Activated CD4-positive, alpha-beta T cell treated with anti-CD3 and anti-CD28 coated beads for 36 hours (primary cell): Measurements from ENCODE around the gene CECR2. TPM values are rescaled to one million over a fixed set of nuclear protein-coding genes. Genes with fewer than 3 reads are reported as not detected.

Experiments used
- ATAC-seq: fragments of 200-7000 bp; cut with Tn5 transposase; one replicate; pipeline ENCODE4 v1.10.0; 2021; ENCODE audit warnings: mild to moderate bottlenecking, moderate library complexity
- CTCF ChIA-PET: fragments of 350-600 bp; sonication (Branson Sonifier 250); formaldehyde crosslinking; loops from one replicate; lab custom pipeline; 2021; ENCODE audit warnings: antibody characterized with exemption; lab: Charles Lee
- POLR2A ChIA-PET: fragments of 350-600 bp; sonication (Branson Sonifier 250); formaldehyde crosslinking; loops from one replicate; lab custom pipeline; 2021; ENCODE audit warnings: antibody characterized with exemption, inconsistent platforms; lab: Charles Lee
- DNase-seq: peaks from one replicate; pipeline ENCODE4 v3.0.0-alpha.2; 2020
- H3K27ac Mint-ChIP-seq: one replicate; pipeline ENCODE4 v1.8.0; 2021; ENCODE audit warnings: mixed read lengths
- H3K27me3 Mint-ChIP-seq: one replicate; pipeline ENCODE4 v1.8.0; 2021; ENCODE audit warnings: mixed read lengths
- H3K36me3 Mint-ChIP-seq: one replicate; pipeline ENCODE4 v1.8.0; 2021; ENCODE audit warnings: low read depth, mixed read lengths
- H3K4me1 Mint-ChIP-seq: one replicate; pipeline ENCODE4 v1.8.0; 2021; ENCODE audit warnings: mixed read lengths
- H3K4me3 Mint-ChIP-seq: one replicate; pipeline ENCODE4 v1.8.0; 2021; ENCODE audit warnings: mild to moderate bottlenecking, moderate library complexity, mixed read lengths
- H3K9me3 Mint-ChIP-seq: one replicate; pipeline ENCODE4 v1.8.0; 2021; ENCODE audit warnings: low read depth, mixed read lengths
- intact Hi-C, 2 experiments: fragments of 100-400 bp; cut with DNase I in 1 of 2; cut with micrococcal nuclease in 1 of 2; formaldehyde crosslinking; loops; one replicate each; pipeline versions ENCODE4 v1.14.2 to v1.15.1; 2022 to 2024; cut with DNase I, micrococcal nuclease
- total RNA-seq, 2 experiments: library from RNA; stranded (reverse); gene quantifications; one replicate each; pipeline ENCODE4 v1.2.3, GENCODE V29; 2021

Gene CECR2
- total RNA-seq, 2 experiments from 2014 or later, result 0.18 TPM; not detected in 1

DNA sequence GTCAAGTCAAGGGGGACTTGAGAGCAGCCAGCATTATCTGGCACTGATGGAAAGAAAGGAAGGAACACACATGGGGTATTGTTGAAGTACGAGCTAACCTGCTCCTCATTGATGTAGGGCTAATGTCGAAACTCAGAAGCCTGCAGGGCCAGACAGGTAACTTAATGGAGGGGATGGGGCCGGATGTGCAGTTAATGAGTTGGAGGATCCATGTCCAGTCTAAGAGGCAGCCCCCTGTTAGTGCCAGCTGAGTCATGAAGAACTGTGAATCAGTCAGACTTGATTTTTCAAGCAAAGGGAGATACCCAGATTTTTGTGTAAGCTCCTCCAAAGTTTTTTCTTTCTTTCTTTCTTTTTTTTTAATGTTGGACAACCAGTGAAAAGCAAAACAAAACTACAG is 65.6 kb downstream of the CECR2 start:
- no peak for DNase-seq
- Mint-ChIP-seq H3K27me3 (peaks cover 10% of the 10 kb centered on the region), H3K36me3 (no peaks in the 10 kb centered on the region), H3K9me3 (no peaks in the 10 kb centered on the region), H3K4me1 (no peaks in the 10 kb centered on the region), H3K27ac (no peak overlapping the region), H3K4me3 (no peak overlapping the region)
- intact Hi-C loops, result no loop called here
- ChIA-PET POLR2A (no interaction called here), CTCF (no interaction called here)
- ATAC-seq, result no peak

DNA sequence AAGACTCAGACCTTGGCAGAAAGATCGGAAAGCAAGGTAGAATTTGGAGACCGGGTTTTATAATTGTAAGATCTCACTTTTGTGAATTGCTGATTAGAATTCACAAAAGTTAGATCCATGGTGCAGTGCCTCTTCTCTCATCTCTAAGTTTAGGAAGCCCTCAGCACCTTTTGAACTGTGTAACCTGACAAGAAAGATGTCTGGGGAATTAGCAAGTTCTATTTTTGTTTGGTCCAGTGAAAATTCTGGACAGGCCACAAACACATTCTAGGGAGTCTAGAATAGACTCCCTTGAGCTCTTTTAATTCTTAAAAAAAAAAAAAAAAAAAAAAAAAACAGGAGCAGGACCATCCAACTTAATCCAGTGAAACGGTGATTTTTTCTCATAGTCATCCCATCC is 66.1 kb downstream of the CECR2 start:
- ATAC-seq (no peak), DNase-seq (no peak)
- POLR2A ChIA-PET, result interaction anchor here (0.6 kb wide), 1 partner anchor 109 kb away, joined by 6 read pairs; no protein-coding TSS in a partner anchor
- Mint-ChIP-seq H3K27me3 (peaks cover 10% of the 10 kb centered on the region), H3K4me3 (no peak overlapping the region), H3K36me3 (no peaks in the 10 kb centered on the region), H3K4me1 (no peaks in the 10 kb centered on the region), H3K27ac (no peak overlapping the region), H3K9me3 (no peaks in the 10 kb centered on the region)
- intact Hi-C loops, result no loop called here
- CTCF ChIA-PET, result interaction anchor here (1.6 kb wide), 1 partner anchor 66 kb away, joined by 4 read pairs; no protein-coding TSS in a partner anchor

DNA sequence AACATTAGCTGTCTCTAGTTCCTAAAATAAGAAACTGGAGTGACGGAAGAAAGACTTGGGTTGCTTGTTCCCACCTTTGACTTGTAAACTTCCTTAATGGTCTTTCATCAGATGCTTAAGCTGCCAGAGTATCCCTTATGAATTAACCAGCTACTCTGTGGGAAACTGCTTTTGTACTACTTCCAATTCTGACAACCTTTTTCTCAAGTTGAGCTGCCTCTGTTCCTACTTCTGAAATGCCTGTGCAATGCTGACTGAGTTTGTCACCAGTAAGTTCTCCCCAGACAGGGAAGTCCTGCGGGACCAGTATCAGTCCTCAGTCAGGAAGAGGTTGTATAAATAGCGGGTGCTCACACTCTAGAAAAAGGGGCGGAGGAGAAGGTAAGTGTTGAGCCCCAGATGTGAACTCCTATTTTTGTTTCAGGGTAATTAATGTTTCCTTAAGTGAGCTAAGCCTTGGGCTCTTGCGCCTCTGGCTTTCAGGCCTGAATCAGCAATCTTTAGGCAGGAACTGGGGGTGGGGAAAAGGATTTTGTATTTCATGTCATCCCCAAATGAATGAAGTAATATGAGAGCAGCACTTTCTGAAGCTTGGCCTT is 67.2 kb downstream of the CECR2 start:
- Mint-ChIP-seq H3K4me1 (no peaks in the 10 kb centered on the region), H3K4me3 (no peak overlapping the region), H3K9me3 (no peaks in the 10 kb centered on the region)

DNA sequence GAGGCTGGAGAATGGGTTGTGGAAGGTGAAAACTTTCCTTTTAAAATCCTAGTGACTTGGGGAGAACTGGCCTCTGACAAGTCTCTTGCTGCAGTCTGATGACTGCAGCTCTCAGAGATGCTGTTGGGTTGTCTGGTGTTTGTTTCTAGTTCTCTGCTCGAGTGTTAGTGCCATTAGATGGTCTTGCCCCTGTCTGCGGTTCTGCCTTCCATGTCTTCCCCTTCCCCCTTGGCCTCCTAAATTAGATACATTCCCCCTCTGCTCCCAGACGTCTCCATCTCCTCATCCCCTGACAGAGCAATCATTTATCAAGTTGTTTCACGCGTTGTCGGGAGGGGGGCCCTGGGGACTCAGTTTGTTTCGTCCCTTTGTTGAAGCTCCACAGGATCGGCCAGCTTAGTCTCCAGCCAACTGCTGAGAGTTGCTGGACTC is 67.7 kb downstream of the CECR2 start:
- H3K4me1 Mint-ChIP-seq, result no peaks in the 10 kb centered on the region
- H3K27ac Mint-ChIP-seq, result no peak overlapping the region
- ATAC-seq (no peak), DNase-seq (no peak)
- POLR2A ChIA-PET, result no interaction called here
- CTCF ChIA-PET, result interaction anchor here (0.6 to 1.6 kb wide), 3 partner anchors 17 to 265 kb away, joined by 3 to 4 read pairs (median 3); no protein-coding TSS in a partner anchor
- no peaks in the 10 kb centered on the region for H3K9me3 Mint-ChIP-seq
- no peaks in the 10 kb centered on the region for H3K36me3 Mint-ChIP-seq
- peaks cover 10% of the 10 kb centered on the region for H3K27me3 Mint-ChIP-seq
- intact Hi-C loops, result no loop called here
- no peak overlapping the region for H3K4me3 Mint-ChIP-seq

More for the DNA sequence above, 67.2 kb downstream of the CECR2 start:
- no peaks in the 10 kb centered on the region for H3K36me3 Mint-ChIP-seq
- peaks cover 10% of the 10 kb centered on the region for H3K27me3 Mint-ChIP-seq
- no peak overlapping the region for H3K27ac Mint-ChIP-seq
- DNase-seq (no peak), ATAC-seq (no peak)
- CTCF ChIA-PET, result interaction anchor here (0.6 to 1.6 kb wide), 4 partner anchors 12 to 264 kb away, joined by 3 to 4 read pairs (median 3); no protein-coding TSS in a partner anchor
- POLR2A ChIA-PET, result no interaction called here
- intact Hi-C loops, result no loop called here

DNA sequence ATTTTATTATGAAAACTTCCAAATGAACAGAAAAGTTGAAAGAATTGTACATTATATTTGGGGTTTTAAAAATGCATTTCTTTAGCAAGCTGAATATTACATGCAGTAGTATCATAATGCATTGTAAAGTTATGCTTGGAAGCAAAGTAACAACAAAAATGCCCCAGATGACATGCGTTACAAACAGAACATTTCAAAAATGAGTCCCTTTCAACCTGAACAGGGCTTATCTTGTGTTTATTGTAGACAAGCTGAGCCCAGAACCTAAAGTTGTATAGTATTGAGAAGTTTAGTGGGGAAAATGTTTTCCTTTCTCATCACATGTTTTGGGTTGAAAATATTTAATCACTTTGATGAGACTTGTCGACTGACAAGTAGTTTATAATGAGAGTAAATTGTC is 68.8 kb downstream of the CECR2 start:
- no peaks in the 10 kb centered on the region for H3K9me3 Mint-ChIP-seq
- H3K4me1 Mint-ChIP-seq, result no peaks in the 10 kb centered on the region
- no peak overlapping the region for H3K27ac Mint-ChIP-seq
- ChIA-PET POLR2A (no interaction called here), CTCF (no interaction called here)
- no peaks in the 10 kb centered on the region for H3K36me3 Mint-ChIP-seq
- DNase-seq (no peak), ATAC-seq (no peak)
- intact Hi-C loops, result no loop called here
- H3K27me3 Mint-ChIP-seq, result peaks cover 12% of the 10 kb centered on the region
- H3K4me3 Mint-ChIP-seq, result no peak overlapping the region

DNA sequence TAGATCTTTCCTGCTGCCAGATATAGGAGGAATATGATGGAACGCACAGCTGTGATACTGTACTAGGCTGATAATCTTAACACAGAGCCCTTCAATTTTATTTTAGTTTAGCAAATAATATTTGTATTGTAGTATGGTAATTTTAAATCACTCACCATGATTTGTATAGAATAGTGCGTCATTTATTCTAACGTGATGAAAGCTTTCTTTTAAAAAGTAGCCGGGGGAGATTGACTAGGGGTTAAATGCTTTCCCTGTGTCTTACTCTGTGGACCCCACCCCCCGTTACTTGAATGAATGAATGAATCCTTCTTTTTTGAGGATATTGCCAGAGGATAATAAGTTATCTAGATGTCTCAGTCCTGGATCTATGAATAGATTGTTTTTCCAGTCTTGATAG is 72.1 kb downstream of the CECR2 start:
- H3K9me3 Mint-ChIP-seq, result no peaks in the 10 kb centered on the region
- H3K27me3 Mint-ChIP-seq, result peaks cover 10% of the 10 kb centered on the region
- no peak for DNase-seq
- intact Hi-C loops, result no loop called here
- H3K4me1 Mint-ChIP-seq, result no peaks in the 10 kb centered on the region
- ChIA-PET POLR2A (no interaction called here), CTCF (interaction anchor here (0.6 to 1.2 kb wide), 3 partner anchors 42 to 198 kb away, joined by 3 to 4 read pairs (median 3); no protein-coding TSS in a partner anchor)
- no peaks in the 10 kb centered on the region for H3K36me3 Mint-ChIP-seq
- H3K4me3 Mint-ChIP-seq, result no peak overlapping the region
- ATAC-seq, result no peak
- no peak overlapping the region for H3K27ac Mint-ChIP-seq

DNA sequence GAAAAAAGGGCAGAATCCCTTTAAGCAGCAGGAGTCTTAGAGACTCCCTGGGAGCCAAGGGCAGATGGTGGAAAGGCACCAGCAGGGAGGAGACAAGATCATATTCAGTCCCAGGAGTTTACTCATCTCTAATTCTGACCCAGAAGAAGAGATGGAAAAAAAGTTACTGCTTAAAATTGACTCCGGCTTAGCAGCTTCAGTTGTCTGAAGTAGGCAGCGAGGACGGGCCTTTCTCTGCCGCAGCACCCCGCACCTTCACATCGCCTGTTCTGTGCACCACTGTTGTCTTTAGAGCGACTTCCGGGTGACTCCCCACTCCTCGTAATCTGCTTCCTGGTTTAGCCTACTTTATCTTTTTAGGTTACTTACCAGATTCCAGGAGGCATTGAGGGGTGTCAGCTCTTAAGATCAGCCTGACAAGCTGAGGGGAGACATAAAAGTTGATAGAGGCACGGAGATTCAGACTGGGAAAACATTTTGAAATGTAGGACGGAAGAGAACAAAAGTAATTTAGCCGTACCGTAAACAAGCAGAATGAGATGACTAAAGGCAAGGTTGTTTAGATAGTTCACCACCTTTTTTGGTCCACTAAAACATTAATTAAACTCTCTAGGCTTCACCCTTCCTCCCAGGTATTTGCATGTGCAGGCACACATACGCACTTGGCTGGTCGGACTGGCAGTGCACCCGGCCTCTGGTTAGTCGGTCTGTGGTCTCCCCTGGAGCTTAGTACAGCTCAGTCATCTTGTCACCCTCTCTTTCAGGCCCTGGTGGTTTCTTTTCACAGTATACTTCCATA is 74.3 kb downstream of the CECR2 start:
- ChIA-PET POLR2A (no interaction called here), CTCF (interaction anchor here (0.6 to 0.8 kb wide), 3 partner anchors 58 to 525 kb away, joined by 3 to 5 read pairs (median 3); no protein-coding TSS in a partner anchor)
- peaks cover 2% of the 10 kb centered on the region for H3K27me3 Mint-ChIP-seq
- H3K4me1 Mint-ChIP-seq, result no peaks in the 10 kb centered on the region
- no peak overlapping the region for H3K27ac Mint-ChIP-seq
- H3K4me3 Mint-ChIP-seq, result no peak overlapping the region
- H3K36me3 Mint-ChIP-seq, result no peaks in the 10 kb centered on the region
- intact Hi-C loops, result no loop called here
- no peak for DNase-seq
- no peaks in the 10 kb centered on the region for H3K9me3 Mint-ChIP-seq
- no peak for ATAC-seq

DNA sequence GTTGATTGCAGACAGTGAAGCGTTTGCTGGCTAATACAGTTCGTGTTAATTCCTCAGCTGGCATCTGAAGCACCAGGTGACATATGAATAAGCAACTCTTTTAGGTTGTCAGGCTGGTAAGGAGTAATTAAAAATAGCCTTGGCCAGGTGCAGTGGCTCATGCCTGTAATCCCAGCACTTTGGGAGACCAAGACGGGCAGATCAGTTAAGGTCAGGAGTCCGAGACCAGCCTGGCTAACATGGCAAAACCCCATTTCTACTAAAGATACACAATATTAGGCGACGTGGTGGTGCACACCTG is 74.9 kb downstream of the CECR2 start:
- ChIA-PET POLR2A (no interaction called here), CTCF (interaction anchor here (0.7 to 0.8 kb wide), 2 partner anchors 57 to 526 kb away, joined by 3 read pairs; no protein-coding TSS in a partner anchor)
- intact Hi-C loops, result no loop called here
- DNase-seq (no peak), ATAC-seq (no peak)
- Mint-ChIP-seq H3K27me3 (peaks cover 2% of the 10 kb centered on the region), H3K4me3 (no peak overlapping the region), H3K27ac (no peak overlapping the region), H3K9me3 (no peaks in the 10 kb centered on the region), H3K4me1 (no peaks in the 10 kb centered on the region), H3K36me3 (no peaks in the 10 kb centered on the region)

DNA sequence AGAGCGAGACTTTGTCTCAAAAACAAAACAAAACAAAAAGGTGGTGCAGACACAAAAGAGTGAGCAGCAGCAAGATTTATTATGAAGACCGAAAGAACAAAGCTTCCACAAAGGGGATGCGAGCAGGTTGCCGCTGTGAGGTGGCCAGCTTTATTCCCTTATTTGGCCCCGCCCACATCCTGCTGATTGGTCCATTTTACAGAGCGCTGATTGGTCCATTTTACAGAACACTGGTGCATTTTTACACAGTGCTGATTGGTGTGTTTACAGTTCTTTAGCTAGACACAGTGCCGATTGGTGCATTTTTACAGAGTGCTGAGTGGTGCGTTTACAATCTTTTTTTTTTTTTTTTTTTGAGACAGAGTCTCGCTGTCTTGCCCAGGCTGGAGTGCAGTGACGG is 77.4 kb downstream of the CECR2 start:
- H3K27ac Mint-ChIP-seq, result no peak overlapping the region
- H3K36me3 Mint-ChIP-seq, result no peaks in the 10 kb centered on the region

DNA sequence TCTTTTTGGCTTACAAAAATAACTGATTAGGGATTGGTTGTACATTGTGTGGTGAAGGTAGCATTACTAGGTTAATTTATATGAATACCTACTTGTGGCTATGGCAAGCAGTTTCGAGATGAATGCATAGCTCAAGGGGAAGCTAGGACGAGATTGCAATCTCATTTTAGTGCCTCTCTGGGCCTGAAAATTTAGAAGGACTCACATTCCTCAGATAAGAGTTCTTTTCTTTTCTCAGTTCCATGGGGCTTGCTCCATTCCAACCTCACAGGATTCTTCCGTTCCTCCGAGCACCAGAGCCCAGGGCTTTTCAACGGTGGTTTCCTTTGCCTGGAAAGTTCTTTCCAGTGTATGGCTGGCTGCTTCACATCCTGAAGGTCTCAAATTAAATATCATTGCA is 82.1 kb downstream of the CECR2 start:
- intact Hi-C loops, result no loop called here

More for the DNA sequence above, 77.4 kb downstream of the CECR2 start:
- Mint-ChIP-seq H3K4me1 (no peaks in the 10 kb centered on the region), H3K4me3 (no peak overlapping the region), H3K27me3 (peaks cover 2% of the 10 kb centered on the region), H3K9me3 (no peaks in the 10 kb centered on the region)
- CTCF ChIA-PET, result interaction anchor here (0.6 to 1.1 kb wide), 2 partner anchors 21 to 139 kb away, joined by 3 read pairs; no protein-coding TSS in a partner anchor
- POLR2A ChIA-PET, result no interaction called here
- intact Hi-C loops, result no loop called here
- DNase-seq (no peak), ATAC-seq (no peak)

DNA sequence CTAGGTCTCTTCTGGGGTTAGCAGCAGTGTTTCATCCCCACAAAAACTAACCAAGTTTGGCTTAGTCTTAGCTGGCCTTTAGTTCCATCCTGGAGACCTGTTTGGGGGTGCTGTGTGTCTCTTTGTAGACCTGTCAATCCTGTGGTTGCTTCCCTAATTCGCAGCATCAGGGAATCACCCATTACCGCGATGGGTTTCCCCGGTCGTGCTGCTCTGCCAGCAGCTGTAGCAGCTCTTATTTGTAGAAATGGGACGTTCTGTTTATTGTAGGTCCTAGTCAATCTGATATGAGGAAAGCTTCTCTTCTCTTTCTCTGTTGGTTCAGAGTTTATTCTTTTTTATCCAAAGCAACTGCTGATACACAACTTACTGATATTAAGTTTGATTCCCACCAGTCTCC is 91.6 kb downstream of the CECR2 start:
- DNase-seq (no peak), ATAC-seq (no peak)
- no peak overlapping the region for H3K27ac Mint-ChIP-seq
- H3K4me3 Mint-ChIP-seq, result no peak overlapping the region
- intact Hi-C loops, result no loop called here
- no peaks in the 10 kb centered on the region for H3K9me3 Mint-ChIP-seq
- POLR2A ChIA-PET, result no interaction called here
- H3K4me1 Mint-ChIP-seq, result no peaks in the 10 kb centered on the region
- CTCF ChIA-PET, result no interaction called here
- H3K36me3 Mint-ChIP-seq, result no peaks in the 10 kb centered on the region
- H3K27me3 Mint-ChIP-seq, result no peaks in the 10 kb centered on the region

More for the DNA sequence above, 82.1 kb downstream of the CECR2 start:
- DNase-seq (no peak), ATAC-seq (no peak)
- H3K4me3 Mint-ChIP-seq, result no peak overlapping the region
- no peaks in the 10 kb centered on the region for H3K9me3 Mint-ChIP-seq
- no peaks in the 10 kb centered on the region for H3K4me1 Mint-ChIP-seq
- no peak overlapping the region for H3K27ac Mint-ChIP-seq
- no peaks in the 10 kb centered on the region for H3K27me3 Mint-ChIP-seq
- ChIA-PET CTCF (interaction anchor here (1.1 to 2.0 kb wide), 2 partner anchors 252 to 280 kb away, joined by 3 to 5 read pairs; no protein-coding TSS in a partner anchor), POLR2A (no interaction called here)
- no peaks in the 10 kb centered on the region for H3K36me3 Mint-ChIP-seq
